ENCODE results near the gene NPR1. TPM values are rescaled to one million over a fixed set of nuclear protein-coding genes. Genes with fewer than 3 reads are reported as not detected.

NPR1 gene
- total RNA-seq, 1 experiment from 2014 or later, result 16.5 TPM

- no peak for TF ChIP-seq E2F1 (CRISPR knock-in tag; IDR thresholded peaks at IDR 0.05)
- TF ChIP-seq ZNF512 (CRISPR knock-in tag; IDR thresholded peaks at IDR 0.05; ENCODE audit: borderline replicate concordance), result no peak
- TF ChIP-seq ETV6 (CRISPR knock-in tag; IDR thresholded peaks at IDR 0.05), result peak; percentile 49; the same call in 1 of the 2 replicates
- TF ChIP-seq MYBL2 (CRISPR knock-in tag; IDR thresholded peaks at IDR 0.05), result 0 out of 2 replicates have a peak, but pooled peaks have one; percentile 63
- TF ChIP-seq ZNF263 (CRISPR knock-in tag; IDR thresholded peaks at IDR 0.05; ENCODE audit: low read depth), result no peak
- no peak for TF ChIP-seq FOXP4 (CRISPR knock-in tag; IDR thresholded peaks at IDR 0.05)
- no peak for TF ChIP-seq ZNF138 (CRISPR knock-in tag; conservative IDR thresholded peaks at IDR 0.05)
- TF ChIP-seq ZNF317 (CRISPR knock-in tag; IDR thresholded peaks at IDR 0.05; ENCODE audit: borderline replicate concordance, low read depth), result no peak
- no peak for TF ChIP-seq ZNF423 (CRISPR knock-in tag; IDR thresholded peaks at IDR 0.05)
- no peak for TF ChIP-seq FOXJ3 (CRISPR knock-in tag; IDR thresholded peaks at IDR 0.05; ENCODE audit: borderline replicate concordance)
- TF ChIP-seq ATF2 (CRISPR knock-in tag; IDR thresholded peaks at IDR 0.05; ENCODE audit: borderline replicate concordance, low read depth), result no peak
- TF ChIP-seq IRF1 (CRISPR knock-in tag; IDR thresholded peaks at IDR 0.05), result no peak
- TF ChIP-seq USF2 (CRISPR knock-in tag; IDR thresholded peaks at IDR 0.05), result no peak
- TF ChIP-seq SP1 (CRISPR knock-in tag; conservative IDR thresholded peaks at IDR 0.05), result peak; percentile 64; the same call in 1 of the 2 replicates
- no peak for TF ChIP-seq ZNF396 (CRISPR knock-in tag; IDR thresholded peaks at IDR 0.05; ENCODE audit: borderline replicate concordance)
- TF ChIP-seq ARID4B (CRISPR knock-in tag; IDR thresholded peaks at IDR 0.05; ENCODE audit: borderline replicate concordance), result no peak
- no peak for TF ChIP-seq TEAD4 (CRISPR knock-in tag; IDR thresholded peaks at IDR 0.05)
- TF ChIP-seq EMX1 (CRISPR knock-in tag; IDR thresholded peaks at IDR 0.05), result no peak; the same call in 1 of the 2 replicates
- peak; percentile 75; the same call in 1 of the 2 replicates for TF ChIP-seq MAX (CRISPR knock-in tag; IDR thresholded peaks at IDR 0.05)
- no peak for TF ChIP-seq CREM (CRISPR knock-in tag; IDR thresholded peaks at IDR 0.05)
- TF ChIP-seq CREB1 (CRISPR knock-in tag; IDR thresholded peaks at IDR 0.05), result 0 out of 2 replicates have a peak, but pooled peaks have one; percentile 21
- TF ChIP-seq PRRX2 (CRISPR knock-in tag; IDR thresholded peaks at IDR 0.05), result no peak
- TF ChIP-seq ZBTB43 (CRISPR knock-in tag; IDR thresholded peaks at IDR 0.05), result no peak
- TF ChIP-seq TEAD1 (CRISPR knock-in tag; IDR thresholded peaks at IDR 0.05), result peak; percentile 63; the same call in 1 of the 2 replicates
- TF ChIP-seq ZNF416 (CRISPR knock-in tag; IDR thresholded peaks at IDR 0.05), result no peak
Observed at GRCh38 chr1:153670859-153671627, 7.4 kb upstream of the NPR1 start, which contains the start of gene ILF2 (continued).
